A549 (cell line): ENCODE results near the gene LILRB2. TPM values are rescaled to one million over a fixed set of nuclear protein-coding genes. Genes with fewer than 3 reads are reported as not detected.
"Not testable (repeated sequence)": the region's sequence is repeated elsewhere in the genome, so short reads cannot be mapped to it uniquely, and the experiment has no call there.

Experiments used
- ATAC-seq, 2 experiments: fragments of 200-7000 bp in 1 of 2; fragments of >200 bp in 1 of 2; cut with Nextera tagmentation in 1 of 2; cut with Tn5 transposase in 1 of 2; 3 replicates each; pipeline versions ENCODE4 v1.8.0 to v1.9.1; 2018 to 2020; ENCODE audit warnings: mild to moderate bottlenecking in 1 of 2, moderate library complexity in 1 of 2
- CTCF ChIA-PET: fragments of 300-600 bp; sonication (Branson Sonifier 250); formaldehyde crosslinking; extraction: SDS; loops from one replicate; lab custom pipeline; 2021; ENCODE audit warnings: antibody characterized with exemption, inconsistent platforms; lab: Yijun Ruan, JAX
- POLR2A ChIA-PET: fragments of 350-600 bp; formaldehyde crosslinking; extraction: SDS; loops from one replicate; lab custom pipeline; 2021; ENCODE audit warnings: antibody characterized with exemption, inconsistent platforms; lab: Yijun Ruan, JAX
- DNase-seq, 2 experiments: peaks; one replicate each; pipeline versions ENCODE4 v3.0.0 to v3.0.0-alpha.2; 2011 to 2016; ENCODE audit warnings: low read depth in 1 of 2, low spot score in 1 of 2
- FAIRE-seq: peaks from 2 replicates; lab custom pipeline; 2011; peaks lifted over from hg19 to GRCh38; lab: Jason Lieb, UNC
- H3K27ac ChIP-seq, 2 experiments: fragments of >200 bp; sonication (Bioruptor Twin); formaldehyde crosslinking; 3 replicates each; pipeline ENCODE4 v1.5.1; 2016 to 2017
- H3K4me1 ChIP-seq: fragments of >200 bp; sonication (Bioruptor Twin); formaldehyde crosslinking; 3 replicates; pipeline ENCODE4 v1.6.1; 2016
- H3K4me2 ChIP-seq: fragments of >200 bp; sonication (Bioruptor Twin); formaldehyde crosslinking; 3 replicates; pipeline ENCODE4 v1.6.1; 2016
- H3K4me3 ChIP-seq: fragments of >200 bp; sonication (Bioruptor Twin); formaldehyde crosslinking; 3 replicates; pipeline ENCODE4 v1.5.1; 2016
- H3K9me3 ChIP-seq: fragments of >200 bp; sonication (Bioruptor Twin); formaldehyde crosslinking; 3 replicates; pipeline ENCODE4 v1.6.1; 2016
- CEBPB ChIP-seq, 2 experiments: fragments of >200 bp in 1 of 2; sonication (Bioruptor Twin) in 1 of 2; formaldehyde crosslinking in 1 of 2; IDR thresholded peaks; 2 replicates each; pipeline ENCODE4 v1.6.1; 2012 to 2016
- CHD4 ChIP-seq: fragments of 200-600 bp; sonication (generic); IDR thresholded peaks from 2 replicates; pipeline ENCODE4 v1.6.1; 2016; ENCODE audit warnings: antibody characterized with exemption, mild to moderate bottlenecking, borderline replicate concordance
- FOSB ChIP-seq: fragments of 250-450 bp; sonication (Bioruptor Pico); IDR thresholded peaks from 2 replicates; pipeline ENCODE4 v1.5.0; 2020; ENCODE audit warnings: mild to moderate bottlenecking, moderate library complexity
- HDAC2 ChIP-seq: fragments of 200-600 bp; sonication (generic); IDR thresholded peaks from 2 replicates; pipeline ENCODE4 v1.6.1; 2016
- HOXB13 ChIP-seq: fragments of 250-450 bp; sonication (Bioruptor Pico); IDR thresholded peaks from 2 replicates; pipeline ENCODE4 v1.5.0; 2020; ENCODE audit warnings: low read depth, mild to moderate bottlenecking, moderate library complexity
- JUNB ChIP-seq: fragments of >200 bp; sonication (Bioruptor Twin); formaldehyde crosslinking; IDR thresholded peaks from 2 replicates; pipeline ENCODE4 v1.6.1; 2016
- POLR2A ChIP-seq: IDR thresholded peaks from 2 replicates; pipeline ENCODE4 v1.6.1; 2012; ENCODE audit warnings: mild to moderate bottlenecking, low read length
- POLR2AphosphoS2 ChIP-seq: conservative IDR thresholded peaks from 2 replicates; pipeline ENCODE4 v1.6.1; 2012; ENCODE audit warnings: low read length, improper control_type of control experiment, inconsistent platforms
- RAD21 ChIP-seq, 2 experiments: fragments of >200 bp in 1 of 2; sonication (Bioruptor Twin) in 1 of 2; formaldehyde crosslinking in 1 of 2; IDR thresholded peaks in 1 of 2; conservative IDR thresholded peaks in 1 of 2; 2 replicates in 1 of 2; 3 replicates in 1 of 2; pipeline ENCODE4 v1.6.1; 2012 to 2018; ENCODE audit warnings: inconsistent platforms in 1 of 2
- RCOR1 ChIP-seq: fragments of 150-350 bp; IDR thresholded peaks from 2 replicates; pipeline ENCODE4 v1.6.1; 2014; ENCODE audit warnings: antibody characterized with exemption, low read length, low read depth
- SMC3 ChIP-seq: fragments of >200 bp; sonication (Bioruptor Twin); formaldehyde crosslinking; IDR thresholded peaks from 3 replicates; pipeline ENCODE4 v1.6.1; 2018; ENCODE audit warnings: inconsistent platforms
- TFCP2L1 ChIP-seq: fragments of 250-450 bp; sonication (Bioruptor Pico); IDR thresholded peaks from 2 replicates; pipeline ENCODE4 v1.5.0; 2021; ENCODE audit warnings: mild to moderate bottlenecking
- ZNF302 ChIP-seq: fragments of 250-450 bp; sonication (Bioruptor Pico); IDR thresholded peaks from 2 replicates; pipeline ENCODE4 v1.9.0; 2021; ENCODE audit warnings: inconsistent platforms, mild to moderate bottlenecking, moderate library complexity
- WGBS: methylation state at CpG from one replicate; pipeline ENCODE4 v1.1.6; 2017; ENCODE audit errors: missing lambda C conversion rate; 5-methylcytosine and 5-hydroxymethylcytosine counted together
- polyA plus RNA-seq, 4 experiments: library from polyadenylated mRNA; depleted of rRNA in 3 of 4; stranded (reverse); fragments of >200 nt; fragmentation: RNase III in 1 of 4; extraction: RNeasy Plus Mini Kit Qiagen cat#74134 plus additional on column Dnase treatment in 1 of 4; gene quantifications; 2 replicates in 3 of 4; 3 replicates in 1 of 4; pipeline ENCODE4 v1.2.3, GENCODE V29; 2011 to 2017
- TF ChIP-seq, protein P1 (sequence below): fragments of 150-350 bp; IDR thresholded peaks from 2 replicates; pipeline ENCODE4 v1.6.1; 2014; ENCODE audit warnings: low read depth, mild to moderate bottlenecking, low read length
- TF ChIP-seq, protein P2 (sequence below): fragments of >200 bp; sonication (Bioruptor Twin); formaldehyde crosslinking; IDR thresholded peaks from 2 replicates; pipeline ENCODE4 v1.6.1; 2016
- TF ChIP-seq, protein P3 (sequence below): fragments of 250-450 bp; sonication (Bioruptor Pico); IDR thresholded peaks from 2 replicates; pipeline ENCODE4 v1.5.0; 2021; ENCODE audit warnings: mild to moderate bottlenecking, moderate library complexity, borderline replicate concordance
- TF ChIP-seq, protein P4 (sequence below): fragments of >200 bp; sonication (Bioruptor Twin); formaldehyde crosslinking; IDR thresholded peaks from 3 replicates; pipeline ENCODE4 v1.5.1; 2016

Gene LILRB2
- polyA plus RNA-seq, 2 of the 4 experiments (the other 2 are of a cell fraction) = not detected

DNA sequence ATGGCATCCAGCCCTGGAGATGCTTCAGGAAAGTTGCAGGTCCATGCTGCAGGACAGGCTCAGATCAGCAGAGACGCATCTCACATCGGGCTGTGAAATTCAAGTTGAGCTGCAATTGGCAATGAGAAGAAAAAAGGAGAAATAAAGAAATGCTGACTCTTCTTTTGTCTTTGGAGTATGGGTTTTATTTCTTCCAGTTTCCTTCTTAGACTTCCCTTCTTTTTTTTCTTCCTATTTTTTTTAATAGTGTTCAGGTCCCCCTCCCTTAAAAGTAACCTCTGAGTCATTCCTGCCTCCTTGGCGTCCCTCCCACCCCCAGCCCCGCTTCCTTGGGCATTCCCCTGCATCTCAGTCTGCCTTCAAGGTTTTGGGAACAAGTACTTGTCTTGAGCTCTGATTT lies 9.3 kb downstream of the LILRB2 start:
- WGBS = under 1% methylated on average over 4 of the region's 4 CpGs
- H3K27ac ChIP-seq, H3K4me2 ChIP-seq, H3K4me1 ChIP-seq, H3K4me3 ChIP-seq, H3K9me3 ChIP-seq, FAIRE-seq, ATAC-seq, CTCF ChIA-PET, POLR2A ChIA-PET, DNase-seq: not testable (repeated sequence)

DNA sequence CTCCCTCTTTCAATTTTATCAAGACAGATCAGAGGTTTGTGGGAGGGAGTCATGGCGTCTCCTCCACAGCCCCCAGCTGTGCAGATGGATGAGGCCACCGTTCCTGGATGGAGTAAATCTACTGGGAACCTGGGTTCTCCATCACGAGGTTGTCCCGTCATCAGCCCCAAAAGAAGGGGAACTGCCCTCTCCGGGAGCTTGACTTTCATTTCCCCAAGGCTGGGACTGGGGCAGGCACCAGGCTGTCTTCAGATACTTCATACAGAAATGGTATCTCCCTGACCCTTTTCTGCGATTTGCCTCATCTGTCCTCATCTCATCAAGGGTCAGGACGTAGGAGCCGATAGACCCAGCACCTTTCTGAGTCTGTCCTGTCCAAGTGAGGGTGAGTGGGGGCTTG lies 9.8 kb downstream of the LILRB2 start:
- WGBS = 7% methylated on average over 8 of the region's 8 CpGs
- Histone ChIP-seq H3K4me1 (no peaks in the 10 kb centered on the region), H3K27ac (no peak overlapping the region), H3K9me3 (peaks cover 5% of the 10 kb centered on the region; the same call in 2 of the 3 replicates), H3K4me2 (no peak overlapping the region), H3K4me3 (no peak overlapping the region)
- ChIA-PET POLR2A (no interaction called here), CTCF (no interaction called here)
- ATAC-seq (no peak; a peak in 1 of 6 replicates), DNase-seq (no peak), FAIRE-seq (no peak)
- TF ChIP-seq HDAC2 (no peak), FOSB (CRISPR knock-in tag) (no peak), POLR2AphosphoS2 (no peak), HOXB13 (CRISPR knock-in tag) (no peak), CEBPB (IDR thresholded peaks at IDR 0.05) (no peak)
- TF ChIP-seq, protein P1, sequence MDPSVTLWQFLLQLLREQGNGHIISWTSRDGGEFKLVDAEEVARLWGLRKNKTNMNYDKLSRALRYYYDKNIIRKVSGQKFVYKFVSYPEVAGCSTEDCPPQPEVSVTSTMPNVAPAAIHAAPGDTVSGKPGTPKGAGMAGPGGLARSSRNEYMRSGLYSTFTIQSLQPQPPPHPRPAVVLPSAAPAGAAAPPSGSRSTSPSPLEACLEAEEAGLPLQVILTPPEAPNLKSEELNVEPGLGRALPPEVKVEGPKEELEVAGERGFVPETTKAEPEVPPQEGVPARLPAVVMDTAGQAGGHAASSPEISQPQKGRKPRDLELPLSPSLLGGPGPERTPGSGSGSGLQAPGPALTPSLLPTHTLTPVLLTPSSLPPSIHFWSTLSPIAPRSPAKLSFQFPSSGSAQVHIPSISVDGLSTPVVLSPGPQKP = no peak

DNA sequence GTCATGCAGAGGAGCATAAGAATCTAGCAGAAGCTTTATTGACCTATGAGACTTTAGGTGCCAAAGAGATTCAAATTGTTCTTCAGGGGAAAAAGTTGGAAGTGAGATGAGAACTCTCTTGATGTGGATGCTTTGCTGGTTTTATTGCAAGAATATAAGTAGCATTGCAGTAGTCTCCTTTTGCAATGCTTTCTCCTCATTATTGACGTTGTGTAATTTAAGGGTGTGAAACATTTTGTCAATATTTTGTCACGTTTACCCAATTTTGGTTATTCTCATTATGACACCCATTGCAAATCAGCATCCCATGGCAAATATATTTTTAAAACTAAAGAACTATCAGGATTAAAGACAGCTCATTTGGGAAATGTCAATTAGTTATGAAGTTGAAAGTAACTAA lies 12.0 kb downstream of the LILRB2 start:
- TF ChIP-seq TFCP2L1 (no peak), POLR2A (no peak), CHD4 (no peak), RCOR1 (no peak), CEBPB (IDR thresholded peaks at IDR 0.05) (no peak), HDAC2 (no peak), SMC3 (no peak), JUNB (no peak)
- TF ChIP-seq, protein P2, sequence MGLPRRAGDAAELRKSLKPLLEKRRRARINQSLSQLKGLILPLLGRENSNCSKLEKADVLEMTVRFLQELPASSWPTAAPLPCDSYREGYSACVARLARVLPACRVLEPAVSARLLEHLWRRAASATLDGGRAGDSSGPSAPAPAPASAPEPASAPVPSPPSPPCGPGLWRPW = no peak
- TF ChIP-seq, protein P3, sequence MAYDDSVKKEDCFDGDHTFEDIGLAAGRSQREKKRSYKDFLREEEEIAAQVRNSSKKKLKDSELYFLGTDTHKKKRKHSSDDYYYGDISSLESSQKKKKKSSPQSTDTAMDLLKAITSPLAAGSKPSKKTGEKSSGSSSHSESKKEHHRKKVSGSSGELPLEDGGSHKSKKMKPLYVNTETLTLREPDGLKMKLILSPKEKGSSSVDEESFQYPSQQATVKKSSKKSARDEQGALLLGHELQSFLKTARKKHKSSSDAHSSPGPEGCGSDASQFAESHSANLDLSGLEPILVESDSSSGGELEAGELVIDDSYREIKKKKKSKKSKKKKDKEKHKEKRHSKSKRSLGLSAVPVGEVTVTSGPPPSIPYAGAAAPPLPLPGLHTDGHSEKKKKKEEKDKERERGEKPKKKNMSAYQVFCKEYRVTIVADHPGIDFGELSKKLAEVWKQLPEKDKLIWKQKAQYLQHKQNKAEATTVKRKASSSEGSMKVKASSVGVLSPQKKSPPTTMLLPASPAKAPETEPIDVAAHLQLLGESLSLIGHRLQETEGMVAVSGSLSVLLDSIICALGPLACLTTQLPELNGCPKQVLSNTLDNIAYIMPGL (CRISPR knock-in tag) = no peak
- no peak overlapping the region for H3K4me2 ChIP-seq
- WGBS = 2% methylated on average over 2 of the region's 2 CpGs
- FAIRE-seq (no peak), ATAC-seq (no peak), DNase-seq (no peak)
- no peak overlapping the region for H3K4me3 ChIP-seq
- CTCF ChIA-PET = interaction anchor here (4.4 kb wide), 1 partner anchor 122 kb away, joined by 20 read pairs; no protein-coding TSS in a partner anchor
- POLR2A ChIA-PET = no interaction called here
- H3K27ac ChIP-seq = no peak overlapping the region
- no peaks in the 10 kb centered on the region for H3K4me1 ChIP-seq
- H3K9me3 ChIP-seq = peaks cover 5% of the 10 kb centered on the region; the same call in 2 of the 3 replicates

DNA sequence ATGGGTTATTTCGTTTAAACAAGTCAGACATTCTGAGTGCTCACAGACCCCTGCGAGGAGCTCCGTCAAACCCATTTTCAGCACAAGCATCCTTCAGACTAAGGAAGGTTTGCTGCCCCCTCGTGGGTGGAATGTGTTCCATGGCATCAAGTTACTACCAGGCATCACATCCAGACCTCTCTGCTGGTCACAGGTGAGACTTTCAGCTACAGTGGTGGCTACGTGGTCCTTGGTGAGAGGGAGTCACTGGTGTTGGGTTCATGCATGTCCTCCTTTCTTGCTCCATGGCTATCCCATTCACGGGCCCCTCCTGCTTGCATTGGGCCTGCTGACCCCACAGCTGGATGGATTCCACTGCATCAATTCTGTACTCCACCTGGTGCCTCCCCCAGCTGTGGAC lies 14.8 kb downstream of the LILRB2 start:
- ATAC-seq = peak; percentile 94 to 95
- Histone ChIP-seq H3K4me1 (no peaks in the 10 kb centered on the region), H3K4me3 (no peak overlapping the region)
- TF ChIP-seq, protein P4, sequence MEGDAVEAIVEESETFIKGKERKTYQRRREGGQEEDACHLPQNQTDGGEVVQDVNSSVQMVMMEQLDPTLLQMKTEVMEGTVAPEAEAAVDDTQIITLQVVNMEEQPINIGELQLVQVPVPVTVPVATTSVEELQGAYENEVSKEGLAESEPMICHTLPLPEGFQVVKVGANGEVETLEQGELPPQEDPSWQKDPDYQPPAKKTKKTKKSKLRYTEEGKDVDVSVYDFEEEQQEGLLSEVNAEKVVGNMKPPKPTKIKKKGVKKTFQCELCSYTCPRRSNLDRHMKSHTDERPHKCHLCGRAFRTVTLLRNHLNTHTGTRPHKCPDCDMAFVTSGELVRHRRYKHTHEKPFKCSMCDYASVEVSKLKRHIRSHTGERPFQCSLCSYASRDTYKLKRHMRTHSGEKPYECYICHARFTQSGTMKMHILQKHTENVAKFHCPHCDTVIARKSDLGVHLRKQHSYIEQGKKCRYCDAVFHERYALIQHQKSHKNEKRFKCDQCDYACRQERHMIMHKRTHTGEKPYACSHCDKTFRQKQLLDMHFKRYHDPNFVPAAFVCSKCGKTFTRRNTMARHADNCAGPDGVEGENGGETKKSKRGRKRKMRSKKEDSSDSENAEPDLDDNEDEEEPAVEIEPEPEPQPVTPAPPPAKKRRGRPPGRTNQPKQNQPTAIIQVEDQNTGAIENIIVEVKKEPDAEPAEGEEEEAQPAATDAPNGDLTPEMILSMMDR = peak; percentile 79
- TF ChIP-seq SMC3 (peak; percentile 31; the same call in 1 of the 3 replicates), RAD21 (conservative IDR thresholded peaks at IDR 0.05 in 1 of 2, IDR thresholded peaks at IDR 0.05 in 1 of 2) (peak; percentile 31 to 52; a peak in 3 of 5 replicates), ZNF302 (no peak)
- TF ChIP-seq, all 56 proteins: peak for 3
- CTCF ChIA-PET = interaction anchor here (0.6 to 4.4 kb wide), 40 partner anchors 9 to 473 kb away, joined by 3 to 28 read pairs (median 4); partner anchors contain the start of genes LENG1, LILRB2, LILRB5 and TSEN34
- Histone ChIP-seq H3K9me3 (peaks cover 5% of the 10 kb centered on the region; the same call in 2 of the 3 replicates), H3K27ac (no peak overlapping the region), H3K4me2 (no peak overlapping the region)
- POLR2A ChIA-PET = interaction anchor here (0.6 kb wide), 1 partner anchor 88 kb away, joined by 4 read pairs; no protein-coding TSS in a partner anchor
- 2% methylated on average over 6 of the region's 6 CpGs for WGBS
- FAIRE-seq = peak; percentile 82
- DNase-seq = peak; percentile 54 to 79
